Measurements from ENCODE around the gene ADGB. TPM values are rescaled to one million over a fixed set of nuclear protein-coding genes. Genes with fewer than 3 reads are reported as not detected.

ADGB gene
- total RNA-seq, 4 donors from 2014 or later, result not detected

DNA sequence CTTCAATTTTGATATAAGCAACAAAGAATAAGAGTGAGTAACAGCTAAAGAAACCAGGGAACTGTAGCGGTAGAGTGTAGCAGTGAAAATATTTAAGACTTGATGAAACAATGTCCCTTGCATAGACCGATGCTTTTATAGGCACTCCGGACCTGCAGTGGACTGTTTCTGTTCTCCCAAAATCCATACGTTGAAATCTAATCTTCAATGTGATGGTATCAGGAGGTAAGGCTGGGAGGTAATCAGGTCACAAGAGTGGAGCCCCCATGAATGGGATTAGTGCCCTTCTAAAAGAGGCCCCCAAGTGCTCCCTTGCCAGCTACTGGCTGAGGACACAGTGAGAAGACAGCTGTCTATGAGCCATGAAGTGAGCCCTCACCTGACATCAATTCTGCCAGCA lies 260.4 kb downstream of the ADGB start:
- Histone ChIP-seq H3K36me3 (no peaks in the 10 kb centered on the region), H3K4me1 (peaks cover 3 to 21% (median 10%) of the 10 kb centered on the region in 4 donors), H3K9me3 (no peaks in the 10 kb centered on the region), H3K27ac (replicated peaks in 1 of 4) (no peak overlapping the region), H3K4me3 (no peak overlapping the region), H3K27me3 (no peaks in the 10 kb centered on the region)
- DNase-seq (ENCODE audit: extremely low spot score), result no peak
- 96% methylated on average over 4 of the region's 4 CpGs for WGBS
- intact Hi-C loops (cut with DNase I), result loop anchor here (5.0 to 10.0 kb wide), 2 partner anchors 366 to 428 kb away; no protein-coding TSS in a partner anchor
- TF ChIP-seq, protein P1, sequence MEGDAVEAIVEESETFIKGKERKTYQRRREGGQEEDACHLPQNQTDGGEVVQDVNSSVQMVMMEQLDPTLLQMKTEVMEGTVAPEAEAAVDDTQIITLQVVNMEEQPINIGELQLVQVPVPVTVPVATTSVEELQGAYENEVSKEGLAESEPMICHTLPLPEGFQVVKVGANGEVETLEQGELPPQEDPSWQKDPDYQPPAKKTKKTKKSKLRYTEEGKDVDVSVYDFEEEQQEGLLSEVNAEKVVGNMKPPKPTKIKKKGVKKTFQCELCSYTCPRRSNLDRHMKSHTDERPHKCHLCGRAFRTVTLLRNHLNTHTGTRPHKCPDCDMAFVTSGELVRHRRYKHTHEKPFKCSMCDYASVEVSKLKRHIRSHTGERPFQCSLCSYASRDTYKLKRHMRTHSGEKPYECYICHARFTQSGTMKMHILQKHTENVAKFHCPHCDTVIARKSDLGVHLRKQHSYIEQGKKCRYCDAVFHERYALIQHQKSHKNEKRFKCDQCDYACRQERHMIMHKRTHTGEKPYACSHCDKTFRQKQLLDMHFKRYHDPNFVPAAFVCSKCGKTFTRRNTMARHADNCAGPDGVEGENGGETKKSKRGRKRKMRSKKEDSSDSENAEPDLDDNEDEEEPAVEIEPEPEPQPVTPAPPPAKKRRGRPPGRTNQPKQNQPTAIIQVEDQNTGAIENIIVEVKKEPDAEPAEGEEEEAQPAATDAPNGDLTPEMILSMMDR (IDR thresholded peaks at IDR 0.05), result no peak

DNA sequence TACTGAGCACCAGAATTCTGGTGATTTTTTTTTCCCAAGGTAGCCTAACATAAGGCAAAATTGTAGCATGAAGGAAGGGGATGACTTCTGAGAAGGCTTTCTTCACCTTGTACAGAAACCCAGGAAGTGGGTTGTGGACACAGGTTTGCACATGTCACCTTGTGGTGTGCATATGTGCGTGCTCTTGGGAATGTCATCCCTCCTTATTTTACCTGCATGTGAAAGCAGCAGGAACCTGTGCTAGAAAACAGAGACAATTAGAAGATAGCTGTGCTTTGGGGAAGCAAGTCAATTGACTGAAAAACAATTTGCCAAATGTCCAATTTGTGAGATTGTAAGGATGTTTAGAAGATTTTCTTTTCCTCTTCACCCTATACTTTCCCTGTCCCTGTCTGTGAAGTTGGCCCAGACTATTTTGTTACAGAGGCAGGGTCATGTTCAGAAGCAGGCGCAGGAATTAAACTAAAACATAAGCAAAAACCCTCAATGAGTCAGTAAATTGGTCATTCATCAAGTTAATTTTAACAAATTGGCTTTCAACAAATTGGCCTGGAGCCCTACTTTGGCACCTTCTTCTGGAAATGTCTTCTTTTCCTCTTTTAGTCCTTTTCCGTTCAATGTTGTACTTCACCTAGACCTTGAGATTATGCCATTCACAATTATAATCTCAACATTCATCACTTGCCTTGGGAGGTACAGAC lies 261.2 kb downstream of the ADGB start:
- Histone ChIP-seq H3K4me1 (peaks cover 3 to 21% (median 10%) of the 10 kb centered on the region in 4 donors), H3K27me3 (no peaks in the 10 kb centered on the region), H3K36me3 (no peaks in the 10 kb centered on the region), H3K27ac (replicated peaks in 1 of 4) (no peak overlapping the region), H3K4me3 (no peak overlapping the region), H3K9me3 (no peaks in the 10 kb centered on the region)
- intact Hi-C loops (cut with DNase I), result loop anchor here (5.0 to 10.0 kb wide), 2 partner anchors 365 to 427 kb away; no protein-coding TSS in a partner anchor
- DNase-seq (ENCODE audit: extremely low spot score), result no peak
- WGBS, result 73% methylated on average over 3 of the region's 3 CpGs
- TF ChIP-seq EP300 (IDR thresholded peaks at IDR 0.05) (no peak), POLR2AphosphoS5 (IDR thresholded peaks at IDR 0.05) (no peak), POLR2A (IDR thresholded peaks at IDR 0.05; ENCODE audit: low read depth) (no peak)
- TF ChIP-seq, protein P1 (IDR thresholded peaks at IDR 0.05), result no peak

DNA sequence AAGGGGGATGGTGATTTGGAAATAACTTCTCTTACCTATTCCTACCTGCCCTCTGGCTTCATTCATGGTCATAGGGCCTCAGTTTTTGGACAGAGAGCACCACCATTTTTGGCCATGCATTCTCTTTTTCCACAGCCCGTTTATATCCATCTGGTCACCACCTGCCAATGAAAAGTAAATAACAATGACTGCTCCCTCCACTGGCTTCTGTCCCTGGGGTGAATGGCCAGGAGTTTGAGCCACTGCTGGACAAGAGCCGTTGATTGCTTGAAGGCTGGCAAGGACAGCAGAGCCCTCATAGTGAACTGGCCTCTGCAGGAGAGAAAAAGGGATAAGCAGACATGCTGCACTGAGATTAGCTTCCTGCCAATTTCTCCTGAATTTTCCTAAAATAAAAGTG lies 261.8 kb downstream of the ADGB start:
- 27% methylated on average over 2 of the region's 2 CpGs for WGBS
- no peak for DNase-seq (ENCODE audit: extremely low spot score)
- intact Hi-C loops (cut with DNase I), result no loop called here
- no peak for TF ChIP-seq EP300 (IDR thresholded peaks at IDR 0.05)
- no peak for TF ChIP-seq POLR2A (IDR thresholded peaks at IDR 0.05; ENCODE audit: low read depth)
- TF ChIP-seq, protein P1 (IDR thresholded peaks at IDR 0.05), result no peak
- TF ChIP-seq POLR2AphosphoS5 (IDR thresholded peaks at IDR 0.05), result no peak
- H3K27ac ChIP-seq (replicated peaks in 1 of 4), result no peak overlapping the region
- no peaks in the 10 kb centered on the region for H3K9me3 ChIP-seq
- H3K4me1 ChIP-seq, result peaks cover 3 to 21% (median 10%) of the 10 kb centered on the region in 4 donors
- H3K27me3 ChIP-seq, result no peaks in the 10 kb centered on the region
- H3K36me3 ChIP-seq, result no peaks in the 10 kb centered on the region
- H3K4me3 ChIP-seq, result no peak overlapping the region

DNA sequence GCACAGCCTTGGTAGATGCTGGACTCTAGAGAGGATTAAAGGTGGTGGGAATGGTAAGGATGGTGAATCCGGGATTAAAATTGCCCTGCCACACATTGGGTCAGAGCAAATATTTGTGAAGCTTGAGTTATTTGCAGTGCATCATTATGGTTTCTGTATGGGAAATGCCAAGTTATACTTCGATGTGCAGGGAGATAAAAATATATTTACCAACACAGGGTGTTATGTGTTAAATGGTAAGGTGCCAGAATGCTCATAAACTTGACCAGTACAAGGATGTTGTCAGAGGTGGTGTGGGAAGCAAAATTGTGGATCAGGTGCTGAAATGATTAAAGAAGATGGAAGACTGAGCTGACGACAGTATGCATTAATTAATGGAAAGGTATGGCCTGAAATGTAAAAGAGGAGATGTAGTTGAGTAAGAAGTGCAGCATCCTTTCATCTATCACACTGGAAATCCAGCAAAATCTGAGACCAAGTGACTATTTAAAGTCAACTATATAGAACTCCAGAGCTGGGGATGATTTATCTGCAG lies 262.3 kb downstream of the ADGB start:
- no peaks in the 10 kb centered on the region for H3K36me3 ChIP-seq
- H3K27ac ChIP-seq (replicated peaks in 1 of 4), result no peak overlapping the region
- no peak for TF ChIP-seq POLR2AphosphoS5 (IDR thresholded peaks at IDR 0.05)
- TF ChIP-seq, protein P1 (IDR thresholded peaks at IDR 0.05), result no peak
- no peaks in the 10 kb centered on the region for H3K27me3 ChIP-seq
- intact Hi-C loops (cut with DNase I), result no loop called here
- no peak overlapping the region for H3K4me3 ChIP-seq
- 88% methylated on average over 3 of the region's 3 CpGs for WGBS
- H3K9me3 ChIP-seq, result no peaks in the 10 kb centered on the region
- DNase-seq (ENCODE audit: extremely low spot score), result no peak
- H3K4me1 ChIP-seq, result peaks cover 3 to 21% (median 10%) of the 10 kb centered on the region in 4 donors
